Measurements from ENCODE around the gene WNT5A.

WNT5A gene

DNA sequence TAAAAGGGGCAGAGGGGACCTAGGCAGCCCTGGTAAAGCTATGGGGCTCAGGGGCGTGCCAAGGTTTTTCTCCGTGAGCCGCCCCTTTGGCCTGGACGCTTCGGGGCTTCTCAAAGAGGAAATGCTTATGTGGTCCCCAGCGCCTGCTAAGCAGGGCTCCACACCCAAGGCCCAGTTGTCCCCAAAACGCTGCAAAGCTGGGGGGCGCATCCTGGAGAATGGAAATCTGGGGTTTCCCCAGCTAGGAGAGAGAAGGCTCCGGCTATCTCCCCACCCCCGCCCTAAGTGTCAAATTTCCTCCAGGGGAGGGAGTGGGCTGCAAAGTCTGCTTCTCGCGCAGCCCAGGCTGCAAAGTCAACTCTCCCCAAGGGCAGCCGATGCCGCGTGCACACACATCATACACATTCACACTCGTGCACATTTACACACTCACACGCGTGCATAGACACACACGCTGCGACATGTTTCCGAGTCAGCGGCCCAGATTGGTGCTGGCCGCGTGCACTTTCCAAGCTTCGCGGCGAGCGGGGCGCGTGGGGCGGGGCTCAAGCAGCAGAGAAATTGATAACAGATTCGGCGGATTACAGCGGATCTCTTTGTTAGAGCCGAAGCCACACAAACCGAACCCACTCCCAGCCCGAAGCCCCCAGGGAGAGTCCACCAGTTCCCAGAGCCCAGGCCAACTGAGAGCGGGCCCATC is 4.5 kb downstream of the WNT5A start:
- no peak for DNase-seq (ENCODE audit: low spot score)

DNA sequence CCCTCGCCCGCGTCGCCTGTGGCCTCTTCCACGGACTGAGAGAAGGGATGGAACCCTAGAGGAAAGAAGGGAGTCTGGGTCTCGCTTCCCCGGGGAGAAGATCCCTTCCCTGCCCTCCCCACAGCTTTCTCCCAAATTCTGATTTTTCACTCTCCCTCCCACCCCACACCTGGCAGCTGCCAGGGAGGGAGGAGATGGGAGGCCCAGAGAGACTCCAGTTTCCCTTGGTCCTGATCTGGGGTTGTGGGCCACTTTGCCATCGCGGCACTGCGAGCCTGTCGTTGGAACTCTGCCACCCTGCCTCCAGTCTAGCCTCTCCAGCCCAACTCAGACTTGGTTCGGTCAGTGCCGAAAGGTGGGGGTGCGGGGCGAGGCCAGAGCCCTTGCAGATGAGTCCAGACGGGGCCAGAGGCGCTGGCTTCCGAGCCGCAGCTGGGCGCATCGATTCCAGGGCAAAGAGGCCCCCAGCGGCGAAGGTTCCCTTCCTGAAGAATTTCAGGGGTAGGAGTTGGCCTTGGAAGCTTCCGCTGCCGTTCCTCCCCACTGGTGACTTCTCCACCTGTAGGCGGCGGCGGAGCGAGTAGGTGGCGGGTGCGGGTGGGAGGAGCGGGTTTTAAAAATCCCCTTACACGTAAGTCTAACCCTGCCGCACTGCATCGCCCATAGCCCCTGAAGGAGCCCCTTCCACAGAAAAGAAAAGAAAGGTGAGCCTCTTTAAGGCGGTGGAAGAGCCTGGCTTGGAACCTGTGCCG is 5.2 kb downstream of the WNT5A start:
- DNase-seq (ENCODE audit: low spot score): no peak

DNA sequence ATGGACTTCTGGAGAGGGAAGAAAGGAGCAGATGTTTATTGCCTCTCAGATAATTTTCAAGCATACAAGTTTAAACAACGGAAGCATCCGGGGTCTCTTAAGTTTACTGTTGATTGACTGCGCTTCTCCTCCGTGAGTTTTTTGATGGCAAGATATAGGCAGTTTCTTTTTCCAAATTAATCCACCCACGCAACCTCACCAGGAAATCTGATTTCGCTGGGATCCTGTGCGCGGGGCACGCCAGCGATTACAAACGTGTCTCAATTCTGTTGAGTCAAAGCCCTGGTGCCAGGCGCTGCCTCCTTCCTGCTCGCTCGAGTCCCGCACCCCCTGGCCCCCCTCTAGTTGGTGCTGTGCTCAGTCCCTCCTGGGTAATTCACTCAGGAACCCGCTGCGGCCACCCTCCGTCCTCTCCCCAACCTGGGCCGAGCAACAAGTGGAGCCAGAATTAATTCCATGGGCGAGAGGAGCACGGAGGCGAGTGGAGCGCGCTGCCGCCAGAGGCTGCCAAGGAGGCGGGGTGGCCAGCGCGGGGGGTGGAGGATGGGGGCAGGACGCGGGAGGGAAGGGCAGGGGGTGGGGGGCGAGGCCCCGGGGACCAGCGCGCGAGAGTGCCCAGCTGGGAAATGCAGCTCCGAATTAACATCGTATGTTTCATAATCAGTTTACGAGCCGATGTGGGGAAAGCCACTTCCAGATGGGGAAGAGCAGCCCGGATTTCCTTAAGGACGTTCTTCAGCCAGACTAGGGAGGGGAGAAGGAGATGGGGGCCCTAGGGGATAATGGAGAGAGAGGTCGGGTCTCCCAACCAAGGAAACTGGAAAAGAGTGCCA is 6.0 kb downstream of the WNT5A start:
- DNase-seq (ENCODE audit: low spot score): no peak

DNA sequence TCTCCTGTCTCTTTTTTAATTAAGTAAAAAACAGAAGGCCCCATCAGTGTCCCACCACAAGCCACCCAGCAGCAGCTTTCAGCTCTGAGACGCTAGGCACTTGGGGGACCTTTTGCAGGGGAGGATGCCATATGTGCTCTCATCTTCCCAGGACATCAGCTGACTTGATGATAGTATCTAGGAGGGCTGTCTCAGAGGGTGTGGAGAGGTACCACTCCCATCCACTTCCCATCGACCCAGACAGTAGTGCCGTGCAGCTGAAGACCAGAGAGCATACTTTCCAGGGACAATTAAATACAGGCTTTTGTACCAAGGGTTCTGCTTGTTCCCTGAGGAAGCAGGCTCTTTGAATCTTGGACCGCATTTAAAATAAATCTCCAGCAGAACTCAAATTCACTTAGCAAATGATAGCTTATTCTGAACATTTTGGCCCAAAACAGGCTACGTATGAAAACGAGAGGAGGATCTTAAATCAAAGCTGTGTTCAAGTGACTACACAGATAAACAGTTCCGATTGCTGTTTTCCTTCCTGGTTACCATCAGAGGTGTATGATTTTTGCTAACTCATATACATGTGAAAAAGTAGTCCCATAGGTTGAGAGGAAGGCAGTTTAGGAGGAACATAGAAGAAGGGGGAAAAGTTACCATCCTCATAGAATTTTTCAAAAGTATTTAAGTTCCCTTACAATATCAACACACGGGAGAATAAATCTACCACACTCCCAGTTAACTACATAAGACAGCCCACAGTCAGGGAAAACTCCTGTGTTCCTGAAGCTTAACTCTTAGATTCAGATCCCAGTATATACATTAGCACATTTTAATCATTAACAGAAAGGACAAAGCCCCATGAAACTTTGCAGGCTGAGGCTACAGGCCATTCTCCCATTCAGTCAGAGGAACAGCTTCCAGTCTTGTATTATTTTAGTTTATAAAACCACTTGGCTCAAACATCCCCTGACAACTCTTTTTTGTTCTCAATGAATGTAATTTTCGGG is 9.5 kb downstream of the WNT5A start:
- peak; percentile 37 for DNase-seq (ENCODE audit: low spot score)

DNA sequence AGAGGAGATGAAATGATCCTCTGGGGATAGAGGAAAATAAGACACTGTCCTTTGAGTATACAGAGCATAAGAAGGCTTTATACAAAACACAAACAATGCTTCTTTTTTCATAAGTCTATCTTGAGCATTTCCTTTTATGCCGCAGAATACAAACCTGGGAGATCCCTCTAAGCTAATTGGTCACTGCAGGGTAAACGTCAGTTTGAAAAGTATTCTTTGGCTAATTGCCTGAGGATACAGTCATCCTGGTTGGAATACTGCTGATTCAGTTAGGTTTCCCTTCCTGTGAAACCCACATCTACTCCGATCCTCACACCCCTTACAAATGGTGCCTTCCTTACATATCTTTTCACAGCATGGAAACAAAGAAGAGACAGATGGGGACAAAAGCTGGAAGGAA is 10.6 kb downstream of the WNT5A start:
- no peak for DNase-seq (ENCODE audit: low spot score)

DNA sequence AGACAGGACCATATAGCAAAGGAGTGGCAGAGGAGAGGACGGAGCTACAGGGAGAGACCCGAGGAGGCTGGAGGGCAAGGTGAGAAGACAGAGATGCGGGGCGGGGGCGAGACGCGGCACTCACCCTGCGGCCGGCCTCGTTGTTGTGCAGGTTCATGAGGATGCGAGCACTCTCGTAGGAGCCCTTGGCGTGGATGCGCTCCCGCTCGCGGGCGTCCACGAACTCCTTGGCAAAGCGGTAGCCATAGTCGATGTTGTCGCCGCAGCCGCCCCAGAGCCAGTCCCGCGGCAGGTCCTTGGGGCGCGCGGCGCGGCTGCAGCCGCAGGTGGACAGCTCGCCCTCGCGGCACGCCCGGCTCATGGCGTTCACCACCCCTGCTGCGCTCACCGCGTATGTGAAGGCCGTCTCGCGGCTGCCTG is 12.9 kb downstream of the WNT5A start:
- DNase-seq (ENCODE audit: low spot score): no peak

DNA sequence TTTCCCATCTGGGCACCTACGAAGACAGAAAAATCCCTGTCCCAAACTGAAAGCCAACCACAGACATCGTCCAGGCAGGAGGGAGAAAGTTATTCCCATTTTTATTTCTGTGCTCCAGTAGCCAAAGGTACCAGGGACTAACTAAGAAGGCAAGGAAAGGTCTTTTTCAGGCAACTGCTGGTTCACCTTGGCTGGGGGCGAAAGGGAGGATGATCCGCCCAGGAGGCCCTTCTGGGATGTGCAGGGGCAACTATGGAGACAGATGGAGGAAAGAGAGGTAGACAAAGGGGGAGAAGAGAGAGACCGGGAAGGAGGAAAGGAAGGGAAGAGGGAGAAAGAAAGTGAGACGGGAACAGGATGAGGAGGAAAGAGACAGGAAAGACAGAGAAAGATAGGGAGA is 13.3 kb downstream of the WNT5A start:
- DNase-seq (ENCODE audit: low spot score): no peak

DNA sequence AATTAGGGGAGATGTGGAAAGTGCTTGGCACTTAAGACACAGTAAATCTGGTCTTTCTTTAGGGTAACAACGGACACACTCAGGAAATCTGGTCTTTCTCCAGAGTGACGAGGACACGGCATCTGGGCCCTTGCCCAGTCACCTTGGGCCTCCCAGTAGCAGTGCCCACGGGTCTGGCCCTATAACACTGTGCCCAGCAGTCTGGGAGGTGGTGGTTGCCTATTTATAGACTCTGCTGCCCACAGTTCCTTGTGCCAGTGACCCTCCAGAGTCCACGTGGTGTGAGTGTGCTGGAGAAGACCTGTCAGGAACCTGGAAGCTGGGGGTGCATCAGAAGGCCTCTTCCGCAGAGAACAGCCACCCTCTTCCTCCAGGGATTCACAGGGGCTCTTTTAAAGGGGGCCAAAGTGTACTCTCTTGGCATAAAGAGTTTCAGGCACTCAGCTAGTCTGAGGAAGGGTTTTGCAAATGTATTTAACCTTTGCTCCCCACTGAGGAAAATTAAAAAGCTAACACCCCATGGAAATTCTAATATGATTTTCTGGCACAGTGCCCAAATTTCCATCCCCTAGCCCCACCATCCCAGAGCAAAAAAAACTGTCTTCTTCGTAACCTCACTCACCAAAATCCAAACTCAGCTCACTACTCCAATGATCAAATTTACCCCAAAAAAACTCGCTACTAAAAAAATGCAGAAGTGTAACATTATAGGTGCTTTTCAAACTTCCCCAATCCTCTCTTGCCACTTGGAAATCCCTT is 15.4 kb downstream of the WNT5A start:
- no peak for DNase-seq (ENCODE audit: low spot score)

DNA sequence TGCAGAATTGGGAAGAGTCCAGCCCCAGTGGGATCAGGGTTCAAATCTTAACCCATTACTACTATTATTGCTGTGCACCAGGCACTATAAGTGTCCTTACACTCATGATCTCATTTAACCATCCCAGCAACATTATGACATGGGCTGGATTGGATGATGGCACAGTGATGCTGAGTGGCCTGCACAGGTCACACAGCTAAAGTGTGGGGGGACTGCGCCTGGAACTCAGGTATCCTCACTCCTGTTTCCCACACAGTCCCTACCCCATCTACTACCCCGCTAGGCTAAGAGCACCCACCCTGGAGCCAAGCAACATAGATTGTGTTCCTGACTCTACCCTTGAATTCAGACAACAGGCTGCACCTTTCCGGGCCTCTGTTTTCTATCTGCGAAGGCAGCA is 16.0 kb downstream of the WNT5A start:
- no peak for DNase-seq (ENCODE audit: low spot score)

DNA sequence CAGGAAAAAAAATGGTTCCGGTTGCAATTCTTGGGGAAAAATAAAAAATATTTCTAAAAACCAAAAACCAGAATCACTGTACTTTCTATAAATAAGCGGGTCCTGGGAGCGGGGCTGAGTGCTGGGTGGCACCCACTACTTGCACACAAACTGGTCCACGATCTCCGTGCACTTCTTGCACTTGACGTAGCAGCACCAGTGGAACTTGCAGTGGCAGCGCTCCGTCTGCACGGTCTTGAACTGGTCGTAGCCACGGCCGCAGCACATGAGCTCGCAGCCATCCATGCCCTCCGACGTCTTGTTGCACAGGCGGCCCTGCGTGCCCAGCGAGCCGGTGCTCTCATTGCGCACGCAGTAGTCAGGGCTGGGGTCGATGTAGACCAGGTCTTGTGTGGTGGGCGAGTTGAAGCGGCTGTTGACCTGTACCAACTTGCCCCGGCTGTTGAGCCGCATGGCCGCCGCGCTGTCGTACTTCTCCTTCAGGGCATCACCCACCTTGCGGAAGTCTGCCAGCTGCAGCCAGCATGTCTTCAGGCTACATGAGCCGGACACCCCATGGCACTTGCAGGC is 17.1 kb downstream of the WNT5A start:
- DNase-seq (ENCODE audit: low spot score): no peak

DNA sequence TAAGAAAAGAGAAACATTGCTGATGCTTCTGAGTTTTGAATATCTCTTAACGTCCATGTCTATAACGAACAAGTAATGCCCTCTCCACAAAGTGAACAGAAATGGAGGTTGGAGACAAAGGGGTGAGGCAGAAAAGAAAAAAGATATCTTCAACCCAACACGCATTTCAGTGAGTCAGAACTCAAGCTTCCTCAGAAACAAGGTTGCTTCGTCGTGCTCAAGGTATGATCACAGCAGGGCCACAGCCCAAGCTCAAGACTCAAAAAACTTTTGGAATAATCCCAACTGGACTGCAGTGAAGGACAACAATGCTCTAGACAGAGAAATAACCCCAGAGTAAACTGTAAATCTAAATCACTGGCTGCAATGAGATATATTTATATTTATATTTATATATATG is 18.9 kb downstream of the WNT5A start:
- no peak for DNase-seq (ENCODE audit: low spot score)

DNA sequence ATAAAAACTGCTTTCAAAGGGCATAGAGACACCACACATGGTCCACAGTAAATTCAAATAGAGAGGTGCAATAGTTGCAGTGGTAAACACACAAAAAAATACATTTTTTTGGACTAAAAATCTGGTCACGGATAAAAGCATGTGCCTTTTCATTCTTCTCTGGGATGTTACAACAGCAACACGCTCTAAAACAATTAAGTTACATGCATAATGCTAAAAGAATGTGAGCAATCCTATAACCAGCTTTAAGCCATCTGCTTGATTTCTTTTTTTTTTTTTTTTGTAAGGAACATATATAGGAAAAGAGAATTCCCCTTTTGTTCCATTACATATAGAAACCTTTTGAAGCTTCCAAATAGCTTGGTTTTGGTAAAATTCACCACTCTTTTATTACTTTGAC is 20.0 kb downstream of the WNT5A start:
- no peak for DNase-seq (ENCODE audit: low spot score)

DNA sequence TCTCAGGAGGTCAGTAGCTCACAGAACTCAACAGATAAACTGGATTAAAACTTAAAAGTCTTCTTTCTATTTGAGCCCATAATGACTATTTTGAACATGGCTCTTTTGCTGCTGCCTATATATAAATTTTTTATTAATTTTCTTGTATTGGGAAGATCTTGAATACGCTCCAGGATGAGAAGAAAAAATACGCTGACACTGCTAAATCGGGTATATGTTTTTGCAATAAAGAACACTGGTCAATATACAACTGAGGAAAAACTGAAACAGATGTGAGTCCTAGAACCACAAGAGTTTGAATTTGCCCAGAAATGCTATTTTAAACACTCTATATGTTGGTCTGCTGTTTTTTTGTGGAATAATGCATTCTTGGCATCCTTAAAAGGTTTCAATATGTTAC is 20.6 kb downstream of the WNT5A start:
- DNase-seq (ENCODE audit: low spot score): no peak

DNA sequence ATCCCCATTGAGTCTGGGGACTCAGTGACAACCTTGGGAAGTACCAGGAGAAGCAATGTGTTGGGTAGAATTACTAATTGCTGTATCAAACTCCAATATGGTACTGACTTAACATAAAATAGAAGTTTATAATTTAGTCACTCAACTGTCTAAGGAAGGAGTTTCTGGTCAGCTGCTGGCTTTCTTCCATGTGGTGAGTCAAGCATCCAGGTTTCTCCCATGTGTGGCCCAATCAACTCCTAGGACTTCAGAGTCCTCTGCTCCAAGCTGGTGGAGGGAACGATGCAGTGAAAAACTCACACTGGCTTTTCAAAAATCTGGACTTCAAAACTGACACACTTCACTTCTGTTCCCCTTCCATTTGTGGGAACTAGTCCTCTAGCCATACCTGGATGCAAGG is 25.2 kb downstream of the WNT5A start:
- DNase-seq (ENCODE audit: low spot score): no peak

DNA sequence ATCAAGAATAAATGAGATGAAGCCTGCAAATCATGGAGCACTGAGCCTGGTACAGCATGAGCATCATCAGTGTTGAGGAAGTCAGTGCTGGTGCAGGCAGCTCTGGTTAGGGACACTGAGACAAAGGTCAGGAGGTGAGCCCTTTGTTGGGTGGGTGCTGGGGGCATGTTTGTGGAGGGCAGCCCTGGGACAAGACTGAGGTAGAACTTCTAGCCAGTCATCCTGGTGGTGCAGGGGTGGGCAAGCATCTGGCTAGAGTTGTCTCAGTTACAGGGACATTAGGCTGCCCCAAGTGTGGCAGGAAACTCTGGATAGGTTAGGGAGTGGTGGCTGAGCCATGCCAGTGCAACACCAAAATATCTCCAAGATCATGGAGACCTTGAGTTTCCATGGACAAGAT is 27.3 kb downstream of the WNT5A start:
- no peak for DNase-seq (ENCODE audit: low spot score)

DNA sequence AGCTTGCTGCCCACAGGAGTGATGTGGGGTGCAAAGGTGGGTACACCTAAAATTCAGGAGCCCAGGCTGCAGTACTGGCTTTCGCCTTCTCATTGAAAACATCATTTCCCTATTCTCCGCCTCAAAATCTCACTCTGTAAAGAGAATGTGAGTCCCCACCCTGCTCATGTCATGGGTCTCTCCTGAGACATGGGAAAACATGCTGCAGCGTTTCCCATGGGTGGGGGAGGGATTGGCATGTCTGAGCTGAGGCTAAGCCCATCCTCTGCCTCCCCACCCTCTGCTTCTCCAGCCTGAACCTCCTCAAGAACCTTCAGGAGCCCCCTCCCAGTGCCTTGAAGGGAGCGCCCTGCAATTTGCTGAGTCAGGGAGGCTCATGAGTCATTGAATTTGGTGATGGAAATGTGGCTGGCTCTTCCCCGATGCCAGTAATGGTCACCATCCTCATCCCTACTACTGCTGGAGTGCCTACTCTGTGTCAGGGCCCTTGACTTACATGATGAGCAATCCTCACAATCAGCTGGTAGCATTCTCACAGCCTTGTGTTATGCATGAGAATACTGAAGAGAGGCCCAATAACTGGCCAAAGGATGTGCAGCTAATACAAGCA is 28.8 kb downstream of the WNT5A start:
- no peak for DNase-seq (ENCODE audit: low spot score)

DNA sequence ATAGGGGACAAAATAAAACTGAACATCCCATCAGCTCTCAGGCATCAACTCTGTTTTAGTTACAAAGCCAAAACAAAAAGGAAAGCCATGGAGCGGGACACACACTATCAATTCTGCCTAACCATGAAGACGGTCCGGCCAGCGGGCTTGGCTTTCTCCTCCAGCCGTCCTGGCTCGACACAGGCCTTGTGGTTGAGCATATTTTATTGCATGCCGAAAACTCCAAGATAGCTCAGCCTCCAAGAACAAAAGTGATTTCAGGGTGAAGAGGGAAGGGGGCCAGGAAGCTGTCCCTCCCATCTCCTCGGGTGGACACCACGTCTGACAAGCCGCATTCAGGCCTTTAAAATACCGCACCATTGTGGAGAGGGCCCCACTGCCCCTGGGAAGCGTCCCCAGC is 31.2 kb downstream of the WNT5A start:
- DNase-seq (ENCODE audit: low spot score): no peak

DNA sequence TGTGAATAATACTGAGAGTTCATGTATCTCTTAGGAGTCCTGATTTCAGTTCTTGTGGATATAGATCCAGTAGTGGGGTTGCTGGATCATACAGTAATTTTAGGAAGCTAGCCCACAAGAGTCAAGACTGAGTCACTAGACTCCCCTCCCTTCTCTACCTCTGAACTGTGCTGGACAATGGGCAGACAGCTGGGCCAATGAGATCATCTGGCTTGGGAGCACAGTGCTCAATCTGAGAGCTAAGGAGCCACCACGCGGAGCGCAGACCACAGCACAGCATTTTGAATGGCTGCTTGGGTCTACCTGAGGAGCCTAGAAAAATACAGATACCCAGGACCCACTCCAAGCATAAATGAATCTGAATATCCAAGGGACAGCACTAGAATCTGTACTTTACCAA is 32.5 kb downstream of the WNT5A start:
- DNase-seq (ENCODE audit: low spot score): no peak

DNA sequence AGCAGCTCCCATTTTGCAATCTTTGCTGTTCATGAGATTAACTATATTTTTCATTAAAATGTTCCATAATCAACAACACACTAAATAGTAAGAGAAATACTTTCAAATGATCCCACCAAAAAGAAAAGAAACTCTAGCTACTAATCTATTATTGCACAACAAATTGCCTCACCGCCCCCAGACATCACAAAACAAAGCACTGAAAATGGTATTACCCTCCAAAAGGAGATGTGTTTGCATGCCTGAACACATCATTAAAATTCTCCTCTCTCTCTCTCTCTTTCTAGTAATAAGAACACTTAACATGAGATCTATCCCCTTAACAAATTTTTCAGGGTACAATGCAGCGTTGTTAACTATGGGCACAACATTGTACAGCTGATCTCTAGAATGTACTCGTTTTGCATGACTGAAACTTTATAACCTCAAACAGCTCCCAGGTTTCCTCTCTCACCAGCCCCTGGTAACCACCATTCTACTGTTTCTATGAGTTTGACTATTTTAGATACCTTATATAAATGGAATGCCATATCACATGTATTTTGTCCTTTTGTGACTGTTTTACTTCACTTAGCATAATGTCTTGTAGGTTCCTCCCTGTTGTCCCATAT is 33.1 kb downstream of the WNT5A start:
- no peak for DNase-seq (ENCODE audit: low spot score)

Measured in SK-N-DZ (cell line).